Stimulated activated CD4-positive, alpha-beta T cell treated with anti-CD3 and anti-CD28 coated beads, TNF-alpha, amount 100 ng/mL, for 24 hours (primary cell): ENCODE results near the gene THBS1.

Source experiments
- DNase-seq, 3 experiments: peaks; one replicate each; pipeline ENCODE4 v3.0.0-alpha.2; 2020; ENCODE audit warnings: low read depth in 3 of 3

THBS1 gene

DNA sequence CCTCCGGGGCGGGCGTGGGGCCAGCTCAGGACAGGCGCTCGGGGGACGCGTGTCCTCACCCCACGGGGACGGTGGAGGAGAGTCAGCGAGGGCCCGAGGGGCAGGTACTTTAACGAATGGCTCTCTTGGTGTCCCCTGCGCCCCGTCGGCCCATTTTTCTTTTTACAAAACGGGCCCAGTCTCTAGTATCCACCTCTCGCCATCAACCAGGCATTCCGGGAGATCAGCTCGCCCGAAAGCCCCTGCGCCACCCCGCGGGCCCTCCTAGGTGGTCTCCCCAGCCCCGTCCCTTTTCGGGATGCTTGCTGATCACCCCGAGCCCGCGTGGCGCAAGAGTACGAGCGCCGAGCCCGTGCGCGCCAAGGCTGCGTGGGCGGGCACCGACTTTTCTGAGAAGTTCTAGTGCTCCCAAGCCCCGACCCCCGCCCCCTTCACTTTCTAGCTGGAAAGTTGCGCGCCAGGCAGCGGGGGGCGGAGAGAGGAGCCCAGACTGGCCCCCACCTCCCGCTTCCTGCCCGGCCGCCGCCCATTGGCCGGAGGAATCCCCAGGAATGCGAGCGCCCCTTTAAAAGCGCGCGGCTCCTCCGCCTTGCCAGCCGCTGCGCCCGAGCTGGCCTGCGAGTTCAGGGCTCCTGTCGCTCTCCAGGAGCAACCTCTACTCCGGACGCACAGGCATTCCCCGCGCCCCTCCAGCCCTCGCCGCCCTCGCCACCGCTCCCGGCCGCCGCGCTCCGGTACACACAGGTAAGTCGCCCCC lies at the start of gene THBS1:
THBS1 (plus strand) TSS at position 595 of the 757 bp plus-strand sequence. CDS start 779 bp downstream, outside the sequence.
- peak in 1 of 3 experiments; percentile 48 for DNase-seq

DNA sequence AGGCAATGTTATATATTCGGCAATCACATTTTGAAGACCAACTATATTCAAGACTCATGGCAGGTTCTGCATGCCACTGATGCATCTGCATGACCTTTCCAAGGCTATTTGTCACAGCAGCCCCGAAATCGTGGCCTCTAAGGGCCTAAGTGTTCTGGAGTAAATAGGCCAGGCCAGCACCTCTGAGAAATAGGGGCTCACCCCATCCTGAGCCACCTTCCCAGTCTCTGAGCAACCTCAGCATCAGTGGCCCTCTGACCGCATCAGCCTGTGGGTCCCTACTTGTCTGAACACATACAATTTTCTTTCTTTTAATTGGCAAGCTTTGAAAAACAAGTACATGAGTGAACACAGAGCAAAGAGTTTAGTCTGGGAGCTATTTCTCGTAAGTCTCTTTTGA lies 45.9 kb upstream of the THBS1 start:
- no peak for DNase-seq

DNA sequence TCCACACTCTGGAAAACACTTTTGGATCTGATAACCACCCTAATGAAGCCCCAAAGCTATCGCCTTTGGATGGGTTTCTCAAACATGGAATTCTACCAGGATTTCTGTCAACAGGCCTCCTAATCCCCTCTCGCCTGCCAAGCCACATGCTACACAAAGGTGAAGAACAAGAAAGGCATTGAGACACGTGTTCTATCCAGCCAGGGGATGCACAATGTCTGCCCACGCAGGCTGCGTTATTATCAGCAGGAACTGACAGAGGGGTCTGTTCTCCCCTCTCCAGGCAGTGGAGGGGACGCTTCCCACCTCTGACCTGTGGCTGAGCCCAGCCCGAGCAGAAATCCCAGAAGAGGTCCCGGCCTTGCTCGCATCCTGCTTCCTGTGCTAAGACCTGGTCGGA lies 45.4 kb upstream of the THBS1 start:
- no peak for DNase-seq

DNA sequence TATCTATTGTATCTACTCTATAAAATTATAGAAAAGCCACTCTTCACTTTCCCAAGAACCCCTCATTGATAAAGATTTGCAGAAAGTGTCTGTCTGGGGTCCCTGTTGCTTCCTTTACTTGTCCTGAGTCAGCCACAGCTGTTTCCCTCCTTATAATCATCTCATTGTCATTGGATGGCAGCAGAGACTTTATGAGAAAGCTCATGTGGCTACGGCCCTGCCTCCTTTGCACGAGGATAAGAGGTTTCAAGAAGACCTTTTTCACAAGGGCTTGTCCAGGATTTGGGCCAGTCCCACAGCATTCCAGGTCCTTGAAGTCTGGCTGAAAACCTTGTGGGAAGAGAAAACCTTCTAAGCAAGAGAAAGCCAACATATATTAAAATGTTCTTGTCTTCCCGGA lies 41.9 kb upstream of the THBS1 start:
- DNase-seq = no peak

DNA sequence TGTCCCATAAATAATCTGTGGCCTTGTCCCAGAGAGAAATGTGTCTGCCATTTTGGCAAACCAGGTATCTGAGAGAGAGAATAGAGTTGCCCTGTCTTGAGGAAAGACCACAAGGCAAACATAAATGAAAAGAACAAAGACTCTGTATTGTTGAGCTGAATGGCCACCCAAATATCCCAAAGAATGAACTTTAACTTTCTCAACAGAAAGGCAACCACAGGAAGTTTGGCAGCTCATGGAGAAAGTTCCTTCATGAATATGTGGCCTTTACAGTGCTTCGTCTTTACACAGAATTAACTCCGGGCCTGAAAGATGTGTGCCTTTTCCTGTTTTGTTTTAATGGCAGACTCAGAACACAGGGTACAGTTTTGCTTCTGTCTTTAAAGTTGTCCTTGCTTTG lies 41.4 kb upstream of the THBS1 start:
- no peak for DNase-seq

DNA sequence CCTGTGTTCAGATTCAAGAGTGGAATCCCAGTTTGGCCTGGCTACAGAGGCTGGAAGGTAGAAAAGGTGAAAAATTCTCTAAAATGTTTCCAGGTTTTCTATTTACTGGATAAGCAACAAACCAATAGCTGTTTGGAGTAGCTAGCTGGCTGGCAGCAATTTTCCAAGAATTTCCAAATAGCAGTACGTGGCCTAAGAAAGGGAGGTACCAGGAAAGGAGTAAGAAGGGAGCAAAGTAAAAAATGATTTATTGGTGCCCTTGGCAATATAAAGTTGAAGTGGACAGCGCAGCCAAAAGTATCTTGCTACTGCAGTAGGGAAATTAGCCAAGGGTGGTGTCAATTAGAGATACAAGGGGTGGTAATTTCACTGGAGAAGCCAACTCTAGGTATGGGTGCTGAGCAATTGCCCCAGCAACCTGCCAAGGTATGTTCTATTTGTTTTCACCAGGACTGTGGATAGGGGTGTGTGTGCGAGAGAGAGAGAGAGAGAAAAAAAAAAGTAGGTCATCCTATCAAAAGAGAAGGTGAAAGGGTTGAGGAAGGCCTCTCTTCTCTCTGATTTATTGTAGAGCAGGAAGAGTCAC lies 40.8 kb upstream of the THBS1 start:
- no peak for DNase-seq

DNA sequence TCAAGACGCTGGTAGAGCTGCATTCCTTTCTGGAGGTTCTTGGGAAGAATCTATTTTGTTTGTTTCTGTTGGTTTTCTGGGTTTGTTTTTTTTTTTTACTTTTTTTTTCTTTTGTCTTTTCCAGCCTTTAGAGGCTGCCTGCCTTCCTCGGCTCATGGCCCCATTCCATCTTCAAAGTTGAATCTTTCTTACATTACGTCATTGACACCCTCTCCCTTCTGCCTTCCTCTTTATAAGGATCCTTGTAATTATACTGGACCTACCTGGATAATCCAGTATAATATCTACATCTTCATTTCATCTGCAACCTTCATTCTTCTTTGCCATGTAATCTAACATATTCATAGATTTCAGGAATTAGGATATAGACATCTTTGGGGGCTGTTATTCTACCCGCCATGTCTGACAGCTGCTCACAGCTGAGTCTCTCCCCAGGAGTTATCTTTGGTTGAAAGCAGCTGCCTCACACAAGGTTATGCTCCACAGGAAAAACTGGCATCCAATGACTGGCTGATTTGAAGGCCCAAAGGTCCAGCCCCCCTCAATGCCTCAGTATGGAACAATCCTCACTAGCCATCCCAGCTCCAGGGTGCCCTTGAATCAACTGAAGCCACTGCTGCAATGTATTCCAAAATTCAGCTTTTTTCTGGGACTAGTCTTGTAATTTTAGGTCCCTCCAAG lies 38.4 kb upstream of the THBS1 start:
- no peak for DNase-seq

DNA sequence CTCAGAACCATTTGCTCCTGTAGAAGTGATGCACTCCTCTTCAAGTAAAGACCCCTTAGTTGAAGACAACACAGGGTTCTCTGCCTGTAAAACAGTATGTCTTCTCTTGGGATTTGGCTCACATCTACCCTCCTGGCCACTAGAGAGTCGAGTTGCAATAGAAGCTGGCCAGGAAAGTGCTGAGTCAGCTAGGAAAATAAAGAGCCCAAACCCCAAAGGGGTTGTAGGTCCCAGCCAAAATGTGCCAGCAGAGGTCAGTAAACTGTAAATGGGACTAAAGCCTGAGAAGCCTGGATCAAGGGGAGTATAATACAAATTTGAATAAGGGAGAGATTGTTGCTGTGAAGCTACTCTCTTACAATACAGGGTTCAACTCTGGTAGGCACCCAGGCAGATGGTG lies 37.2 kb upstream of the THBS1 start:
- no peak for DNase-seq

DNA sequence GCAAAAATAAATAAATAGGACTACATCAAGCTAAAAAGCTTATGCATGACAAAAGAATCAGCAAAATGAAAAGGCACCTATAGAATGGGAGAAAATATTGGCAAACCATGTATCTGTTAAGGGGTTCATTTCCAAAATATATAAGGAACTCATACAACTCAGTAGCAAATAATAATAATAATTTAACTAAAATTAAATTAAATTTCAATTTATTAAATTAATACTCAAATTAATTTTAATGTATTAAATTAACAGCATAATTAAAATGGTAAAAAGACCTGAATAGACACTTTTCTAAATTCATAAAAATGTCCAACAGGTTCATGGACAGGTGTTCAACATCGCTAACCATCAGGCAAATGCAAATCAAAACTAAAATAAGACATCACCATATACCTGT lies 34.0 kb upstream of the THBS1 start:
- no peak for DNase-seq

DNA sequence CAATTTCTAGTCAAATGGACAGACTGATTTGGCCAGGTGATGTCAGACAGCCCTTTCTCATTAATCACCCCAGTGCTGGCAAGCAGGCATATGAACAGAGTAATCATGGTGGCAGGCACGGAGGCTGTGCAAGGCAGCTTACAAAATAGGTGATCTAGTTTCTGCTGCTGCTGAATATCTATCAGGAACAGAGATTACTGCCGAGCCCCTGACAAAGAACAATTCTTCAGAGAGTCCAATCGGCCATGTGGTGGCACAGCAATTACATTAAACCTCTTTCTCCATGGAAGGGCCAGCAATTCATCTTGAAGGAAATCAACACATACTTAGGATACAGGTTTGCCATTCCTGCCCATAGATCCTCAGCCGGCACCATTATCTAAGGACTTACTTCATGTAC lies 32.3 kb upstream of the THBS1 start:
- DNase-seq = no peak

DNA sequence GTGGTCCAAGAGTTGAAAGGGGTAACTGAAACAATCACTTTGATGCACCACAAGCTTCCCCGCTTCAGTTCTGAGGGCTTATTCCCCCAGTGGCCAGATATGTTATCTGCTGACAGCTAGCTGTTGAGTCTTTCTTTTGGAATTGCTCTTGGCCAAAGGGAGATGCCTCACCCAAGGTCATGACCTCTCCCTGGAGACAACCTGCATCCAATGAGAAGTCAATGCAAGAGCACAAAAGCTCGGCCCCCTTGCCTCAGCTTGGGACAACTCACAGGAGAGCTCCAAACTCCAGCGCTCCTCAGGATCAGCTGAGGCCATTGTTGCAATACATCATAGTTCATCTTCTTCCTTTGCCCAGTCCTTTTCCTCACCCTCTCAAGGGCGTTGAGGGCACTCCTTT lies 31.0 kb upstream of the THBS1 start:
- DNase-seq = no peak

DNA sequence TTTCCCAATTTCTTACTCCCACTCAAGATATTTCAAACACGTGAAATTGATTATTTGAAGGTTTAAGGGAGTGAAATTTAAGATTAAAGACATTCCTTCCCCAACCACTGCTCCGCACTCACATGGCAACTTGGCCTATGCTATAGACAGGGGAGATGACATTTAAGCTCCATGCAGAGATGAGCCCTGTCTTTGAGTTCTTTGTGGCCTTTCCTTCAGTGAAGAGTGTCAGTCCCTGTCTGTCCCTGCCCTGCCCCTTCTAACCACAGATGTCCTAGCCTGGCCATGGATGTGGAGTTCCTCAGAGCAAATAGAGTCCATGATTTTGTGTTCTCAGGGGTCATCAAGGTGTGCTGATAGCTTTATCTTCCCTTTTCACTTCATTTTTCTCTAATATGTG lies 29.4 kb upstream of the THBS1 start:
- DNase-seq = no peak

DNA sequence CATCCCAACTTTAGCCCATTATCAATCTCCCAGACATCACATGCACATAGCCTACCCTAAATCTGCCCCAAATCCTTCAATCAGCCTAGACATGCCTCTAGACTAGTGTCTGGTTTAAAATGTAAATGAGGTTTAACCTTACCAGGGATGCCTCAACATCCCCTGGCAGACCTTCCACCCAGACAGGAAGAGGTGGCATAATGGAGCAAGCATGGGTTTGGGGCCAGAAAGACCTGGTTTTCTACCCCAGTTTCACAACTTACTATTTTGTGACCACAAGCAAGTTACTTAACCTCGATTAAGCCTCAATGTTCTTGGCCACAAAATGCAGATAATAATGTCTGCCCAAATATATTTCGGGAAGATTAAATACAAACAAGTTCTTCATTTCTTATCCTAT lies 28.3 kb upstream of the THBS1 start:
- DNase-seq = no peak

DNA sequence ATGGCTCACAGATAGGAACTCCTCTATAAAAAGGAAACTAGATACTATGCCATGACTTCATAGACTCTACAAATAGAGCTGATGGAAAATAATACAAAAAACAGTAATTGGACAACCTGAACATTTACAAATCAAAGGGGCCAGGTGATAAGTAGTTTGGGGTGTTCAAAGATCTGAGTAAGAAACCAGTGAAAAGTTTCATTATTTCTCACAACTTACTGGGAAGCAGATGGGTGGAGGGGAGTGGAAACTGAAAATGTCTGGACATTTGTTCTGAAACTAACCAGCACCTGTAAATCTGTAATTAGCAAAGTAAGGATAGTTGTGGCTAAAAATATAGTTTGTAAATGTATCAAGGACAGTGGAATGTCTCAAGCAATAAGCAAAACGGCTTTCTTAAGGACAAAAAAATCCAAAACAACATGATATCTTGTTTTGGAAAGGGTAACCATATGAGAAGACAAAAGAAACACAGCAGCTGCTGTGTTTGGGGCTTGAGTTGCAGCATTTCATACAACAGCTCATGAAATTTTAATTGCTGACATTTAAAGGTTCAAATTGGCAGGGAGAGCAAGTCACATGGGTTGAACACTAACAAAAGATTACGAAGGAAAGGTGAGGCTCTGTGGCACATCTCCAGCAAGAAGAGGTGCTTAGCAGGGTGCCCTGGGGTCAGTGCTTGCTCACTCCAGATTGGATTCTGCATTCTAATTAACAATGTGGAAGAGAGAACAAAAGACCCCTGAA lies 26.8 kb upstream of the THBS1 start:
- no peak for DNase-seq

DNA sequence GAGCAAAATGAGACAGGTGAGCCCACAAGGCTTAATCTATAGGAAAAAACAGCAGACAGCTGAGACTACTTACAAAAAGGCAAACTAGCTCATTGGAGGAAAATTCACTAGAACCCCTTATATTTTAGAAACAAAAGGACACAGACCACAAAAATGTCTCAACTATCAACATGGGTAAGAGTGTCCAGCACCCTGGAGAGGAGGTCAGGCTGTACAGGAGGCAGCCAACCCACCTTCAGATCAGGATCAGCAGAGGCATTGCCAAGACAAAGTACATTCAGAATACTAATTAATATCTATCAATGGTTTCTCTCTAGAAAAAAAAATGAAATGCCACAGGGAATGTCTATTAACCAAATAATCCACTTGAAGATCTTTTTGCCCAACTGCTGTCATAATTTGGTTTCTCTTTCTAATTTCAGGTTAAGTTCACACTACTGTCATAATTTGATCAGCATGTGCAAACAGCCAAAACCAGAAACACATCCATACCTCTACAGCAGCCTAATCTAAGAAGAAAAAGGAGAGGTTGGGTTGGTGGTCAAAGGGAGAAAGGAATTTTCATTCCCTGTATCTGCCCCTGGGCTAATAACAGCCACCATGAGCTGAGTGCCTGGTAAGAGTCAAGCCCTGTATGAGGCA lies 26.0 kb upstream of the THBS1 start:
- no peak for DNase-seq

DNA sequence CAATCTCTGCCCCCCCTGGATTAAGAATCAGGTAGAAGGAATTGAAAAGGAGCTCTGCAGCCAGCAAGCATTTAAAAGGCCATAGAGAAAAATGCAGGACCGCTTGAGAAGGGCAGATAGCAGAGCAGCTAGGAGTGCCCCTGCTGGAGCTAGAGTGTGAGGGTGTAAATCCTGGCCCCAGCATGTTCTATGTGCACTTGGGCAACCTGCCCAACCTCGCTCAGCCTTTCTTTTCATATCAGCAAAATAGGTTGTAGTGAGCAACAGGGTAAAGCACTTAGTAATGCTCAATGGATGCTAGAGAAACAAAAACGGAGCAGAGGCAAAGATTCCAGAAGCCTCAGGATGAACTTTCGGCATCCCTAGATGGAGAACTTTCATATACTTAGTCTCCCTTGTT lies 25.0 kb upstream of the THBS1 start:
- DNase-seq = no peak

DNA sequence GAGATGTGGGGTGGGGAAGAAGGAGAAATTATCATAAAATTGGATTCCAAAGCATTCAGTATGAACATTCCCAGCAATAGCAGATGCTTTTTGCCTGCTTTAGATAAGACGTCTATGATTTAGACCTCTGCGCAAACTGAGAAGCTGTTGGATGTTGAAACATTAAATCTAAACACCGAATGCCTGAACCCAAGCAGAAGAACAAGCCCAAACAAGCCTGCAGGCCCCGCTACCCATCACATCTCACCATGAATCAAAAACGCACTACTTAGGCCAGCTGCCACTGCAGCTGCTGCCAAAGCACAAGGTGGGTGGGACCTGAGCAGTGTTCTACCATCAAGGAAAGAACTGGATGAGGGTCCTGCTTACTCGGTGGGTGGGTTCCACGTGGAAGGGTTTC lies 24.4 kb upstream of the THBS1 start:
- DNase-seq = no peak

DNA sequence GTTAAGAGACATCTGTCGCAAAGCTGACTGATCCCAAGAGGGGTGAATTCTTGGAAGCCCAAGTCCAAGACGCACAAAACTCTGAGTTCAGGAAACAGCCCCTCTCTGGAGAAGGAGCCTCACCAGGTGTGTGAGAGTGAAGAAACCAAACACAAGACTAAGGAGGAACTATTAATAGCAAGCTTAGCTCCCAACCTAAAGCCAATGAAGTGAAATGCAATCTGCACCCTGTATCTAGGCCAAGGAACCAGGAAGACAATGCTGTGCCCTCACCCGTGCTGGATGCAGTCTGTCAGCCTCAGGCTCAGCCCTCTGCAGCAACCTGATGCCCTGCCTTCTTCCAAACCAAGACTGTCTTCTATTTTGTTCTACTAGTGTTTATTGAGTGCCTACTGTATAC lies 22.5 kb upstream of the THBS1 start:
- no peak for DNase-seq

DNA sequence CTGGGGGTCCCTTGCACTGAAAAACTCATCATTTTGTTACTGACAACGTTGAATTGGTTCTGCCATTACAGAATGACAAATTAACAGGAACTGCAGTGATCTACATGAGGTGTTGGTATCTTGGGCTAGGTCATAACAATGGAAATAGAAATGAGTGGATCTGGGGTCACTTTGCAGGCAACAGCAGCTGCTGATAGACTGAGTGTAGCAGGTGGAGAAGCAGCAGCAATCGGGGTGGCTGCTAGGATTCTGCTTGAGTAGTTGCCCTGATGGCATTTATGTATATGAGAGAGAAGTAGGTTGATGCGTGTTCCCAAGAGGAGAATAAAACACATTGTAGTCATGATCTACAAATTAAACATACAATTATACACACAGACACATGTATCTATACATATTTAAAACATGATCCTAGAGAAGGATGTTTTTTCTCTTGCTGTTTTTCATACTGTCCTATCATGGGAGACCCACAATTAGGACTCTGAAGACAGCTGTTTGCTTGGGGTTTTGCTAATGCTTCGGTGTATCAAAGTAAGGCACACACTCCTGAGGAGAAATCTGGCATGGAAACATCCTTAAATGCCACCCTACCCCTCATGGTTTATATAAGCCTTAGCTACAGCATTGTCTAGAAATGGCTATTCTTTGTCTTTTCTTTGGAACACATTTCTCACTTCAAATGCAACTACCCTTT lies 15.8 kb upstream of the THBS1 start:
- DNase-seq = no peak

DNA sequence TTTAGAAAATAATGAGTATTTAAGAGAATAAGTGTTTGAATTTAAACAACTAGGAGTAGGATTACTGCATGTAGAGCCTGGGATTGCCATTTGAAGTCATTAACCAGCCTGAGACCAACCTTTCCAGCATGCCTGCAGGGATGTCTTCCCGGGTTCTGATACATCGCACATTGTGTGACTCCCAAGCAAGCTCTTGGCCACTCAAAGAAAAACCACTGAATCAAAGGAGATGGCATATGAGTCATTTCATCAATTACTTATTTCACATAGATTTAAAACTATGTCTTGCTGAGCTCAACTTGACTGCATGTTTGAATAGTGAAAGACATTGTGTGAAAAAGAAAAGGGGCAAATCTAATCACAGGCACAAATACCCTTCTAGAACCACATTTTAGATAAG lies 15.0 kb upstream of the THBS1 start:
- no peak for DNase-seq

DNA sequence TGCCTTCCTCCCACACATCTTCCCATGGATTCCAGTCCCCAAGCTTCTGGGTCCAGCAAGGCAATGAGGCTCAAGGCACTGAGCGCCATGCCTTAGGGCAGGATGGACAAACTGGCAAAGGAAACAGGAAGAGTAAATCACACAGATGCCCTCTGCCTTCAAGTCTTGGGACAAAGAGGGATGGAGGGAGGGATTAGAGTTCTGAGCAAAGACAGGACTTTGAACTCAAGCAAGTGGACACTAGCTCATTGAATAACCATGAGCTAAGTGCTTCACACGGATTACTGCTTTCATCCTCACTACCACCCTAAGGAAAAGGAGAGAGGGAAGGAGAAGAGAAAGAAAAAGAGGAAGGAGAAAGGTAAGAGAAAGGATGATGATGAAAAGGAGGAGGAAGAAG lies 7.6 kb upstream of the THBS1 start:
- no peak for DNase-seq
